Measurements from ENCODE around the gene FOXD3.
A peak's percentile ranks its signal among the peaks of the same experiment; 100 is the strongest.

Gene FOXD3

GRCh38 chr1:63362073-63362472, 39.7 kb downstream of the FOXD3 start:
- DNase-seq (ENCODE audit: low spot score) = no peak

GRCh38 chr1:63362578-63362977, 40.2 kb downstream of the FOXD3 start:
- DNase-seq (ENCODE audit: low spot score) = no peak

GRCh38 chr1:63363014-63363413, 40.6 kb downstream of the FOXD3 start:
- DNase-seq (ENCODE audit: low spot score) = no peak

GRCh38 chr1:63366908-63367214, 44.5 kb downstream of the FOXD3 start:
- peak; percentile 66 for DNase-seq (ENCODE audit: low spot score)

GRCh38 chr1:63367215-63368103, 45.1 kb downstream of the FOXD3 start, which contains the start of gene ALG6:
Gene ALG6, plus strand, starts transcription at chr1:63367627. Its CDS starts 3,351 bp downstream, at chr1:63370978.
- DNase-seq (ENCODE audit: low spot score) = peak; percentile 98

GRCh38 chr1:63368131-63368530, 45.8 kb downstream of the FOXD3 start:
- DNase-seq (ENCODE audit: low spot score) = no peak
